ENCODE measurements around the gene DPPA4. TPM values are rescaled to one million over a fixed set of nuclear protein-coding genes. Genes with fewer than 3 reads are reported as not detected.

Gene DPPA4
- total and polyA plus RNA-seq, 2 donors (not counting 1 experiment from before 2014, with no cell fraction given): 2.8 to 3.3 TPM

- CTCF ChIA-PET: no interaction called here
- H2AFZ ChIP-seq (ENCODE audit: insufficient read depth, low read depth, low read length, poor library complexity, severe bottlenecking): no peak overlapping the region
- no peaks in the 10 kb centered on the region for H3K9me3 Mint-ChIP-seq (ENCODE audit: insufficient read depth)
- H3K4me3 ChIP-seq (ENCODE audit: control extremely low read depth in 1 of 5, extremely low read depth in 1 of 5, insufficient read depth in 1 of 5, low read depth in 2 of 5, low read length in 4 of 5): no peak overlapping the region
- H3K4me3 Mint-ChIP-seq: no peak overlapping the region
- H3K36me3 ChIP-seq (replicated peaks in 1 of 2; ENCODE audit: control extremely low read depth in 1 of 2, control insufficient read depth in 1 of 2, extremely low read depth in 1 of 2, insufficient read depth in 2 of 2, low read length in 1 of 2): no peaks in the 10 kb centered on the region
- POLR2A ChIA-PET: no interaction called here
- intact Hi-C loops (cut with micrococcal nuclease): no loop called here
- H3K9me3 ChIP-seq (ENCODE audit: control extremely low read depth in 1 of 3, control insufficient read depth in 2 of 3, insufficient read depth in 1 of 3, low read length in 2 of 3): no peaks in the 10 kb centered on the region
- ATAC-seq (ENCODE audit: low read depth): no peak
- no peak overlapping the region for H3K4me2 ChIP-seq (replicated peaks; ENCODE audit: low read depth, low read length, poor library complexity, severe bottlenecking)
- TF ChIP-seq, protein P1, sequence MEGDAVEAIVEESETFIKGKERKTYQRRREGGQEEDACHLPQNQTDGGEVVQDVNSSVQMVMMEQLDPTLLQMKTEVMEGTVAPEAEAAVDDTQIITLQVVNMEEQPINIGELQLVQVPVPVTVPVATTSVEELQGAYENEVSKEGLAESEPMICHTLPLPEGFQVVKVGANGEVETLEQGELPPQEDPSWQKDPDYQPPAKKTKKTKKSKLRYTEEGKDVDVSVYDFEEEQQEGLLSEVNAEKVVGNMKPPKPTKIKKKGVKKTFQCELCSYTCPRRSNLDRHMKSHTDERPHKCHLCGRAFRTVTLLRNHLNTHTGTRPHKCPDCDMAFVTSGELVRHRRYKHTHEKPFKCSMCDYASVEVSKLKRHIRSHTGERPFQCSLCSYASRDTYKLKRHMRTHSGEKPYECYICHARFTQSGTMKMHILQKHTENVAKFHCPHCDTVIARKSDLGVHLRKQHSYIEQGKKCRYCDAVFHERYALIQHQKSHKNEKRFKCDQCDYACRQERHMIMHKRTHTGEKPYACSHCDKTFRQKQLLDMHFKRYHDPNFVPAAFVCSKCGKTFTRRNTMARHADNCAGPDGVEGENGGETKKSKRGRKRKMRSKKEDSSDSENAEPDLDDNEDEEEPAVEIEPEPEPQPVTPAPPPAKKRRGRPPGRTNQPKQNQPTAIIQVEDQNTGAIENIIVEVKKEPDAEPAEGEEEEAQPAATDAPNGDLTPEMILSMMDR (IDR thresholded peaks at IDR 0.05): no peak
- TF ChIP-seq EZH2 (IDR thresholded peaks at IDR 0.05; ENCODE audit: borderline replicate concordance, insufficient read depth, low read depth, low read length, poor library complexity, severe bottlenecking): no peak
- DNase-seq: no peak
- no peaks in the 10 kb centered on the region for H4K20me1 ChIP-seq (ENCODE audit: control insufficient read depth, insufficient read depth, low read length, poor library complexity, severe bottlenecking)
- no peak overlapping the region for H3K27ac ChIP-seq (ENCODE audit: low read length in 2 of 2)
- H3K27me3 ChIP-seq (replicated peaks in 1 of 4; ENCODE audit: control extremely low read depth in 1 of 4, control insufficient read depth in 3 of 4, insufficient read depth in 4 of 4, low read length in 3 of 4): no peaks in the 10 kb centered on the region
- no peak overlapping the region for H3K9ac ChIP-seq (ENCODE audit: low read length)
- H3K4me1 ChIP-seq (ENCODE audit: control insufficient read depth in 2 of 2, insufficient read depth in 2 of 2, low read length in 2 of 2): no peaks in the 10 kb centered on the region
- H3K27ac Mint-ChIP-seq: no peak overlapping the region
- no peaks in the 10 kb centered on the region for H3K4me1 Mint-ChIP-seq
- peaks cover 5% of the 10 kb centered on the region for H3K27me3 Mint-ChIP-seq
- H3K79me2 ChIP-seq (ENCODE audit: control insufficient read depth, insufficient read depth, low read length): no peaks in the 10 kb centered on the region
- WGBS (ENCODE audit: insufficient coverage): no CpG with 5 or more reads among the region's 2 CpGs
Observed at GRCh38 chr3:109353057-109353456, 15.7 kb upstream of the DPPA4 start.

- Histone ChIP-seq H3K27me3 (replicated peaks in 1 of 4; ENCODE audit: control extremely low read depth in 1 of 4, control insufficient read depth in 3 of 4, insufficient read depth in 4 of 4, low read length in 3 of 4) (no peaks in the 10 kb centered on the region), H3K36me3 (replicated peaks in 1 of 2; ENCODE audit: control extremely low read depth in 1 of 2, control insufficient read depth in 1 of 2, extremely low read depth in 1 of 2, insufficient read depth in 2 of 2, low read length in 1 of 2) (no peaks in the 10 kb centered on the region), H3K79me2 (ENCODE audit: control insufficient read depth, insufficient read depth, low read length) (no peaks in the 10 kb centered on the region), H4K20me1 (ENCODE audit: control insufficient read depth, insufficient read depth, low read length, poor library complexity, severe bottlenecking) (no peaks in the 10 kb centered on the region), H3K27ac (ENCODE audit: low read length in 2 of 2) (no peak overlapping the region), H3K9ac (ENCODE audit: low read length) (no peak overlapping the region), H3K4me1 (ENCODE audit: control insufficient read depth in 2 of 2, insufficient read depth in 2 of 2, low read length in 2 of 2) (no peaks in the 10 kb centered on the region), H3K4me2 (replicated peaks; ENCODE audit: low read depth, low read length, poor library complexity, severe bottlenecking) (no peak overlapping the region), H2AFZ (ENCODE audit: insufficient read depth, low read depth, low read length, poor library complexity, severe bottlenecking) (no peak overlapping the region), H3K4me3 (ENCODE audit: control extremely low read depth in 1 of 5, extremely low read depth in 1 of 5, insufficient read depth in 1 of 5, low read depth in 2 of 5, low read length in 4 of 5) (no peak overlapping the region), H3K9me3 (ENCODE audit: control extremely low read depth in 1 of 3, control insufficient read depth in 2 of 3, insufficient read depth in 1 of 3, low read length in 2 of 3) (no peaks in the 10 kb centered on the region)
- no peaks in the 10 kb centered on the region for H3K4me1 Mint-ChIP-seq
- H3K4me3 Mint-ChIP-seq: no peak overlapping the region
- TF ChIP-seq, protein P1 (IDR thresholded peaks at IDR 0.05): no peak
- TF ChIP-seq EZH2 (IDR thresholded peaks at IDR 0.05; ENCODE audit: borderline replicate concordance, insufficient read depth, low read depth, low read length, poor library complexity, severe bottlenecking): no peak
- no peak overlapping the region for H3K27ac Mint-ChIP-seq
- intact Hi-C loops (cut with micrococcal nuclease): no loop called here
- ATAC-seq (ENCODE audit: low read depth): no peak
- POLR2A ChIA-PET: no interaction called here
- DNase-seq: no peak
- CTCF ChIA-PET: no interaction called here
- no peaks in the 10 kb centered on the region for H3K9me3 Mint-ChIP-seq (ENCODE audit: insufficient read depth)
- H3K27me3 Mint-ChIP-seq: peaks cover 5% of the 10 kb centered on the region
Observed at GRCh38 chr3:109351231-109351630, 13.9 kb upstream of the DPPA4 start.

Measured in B cell (primary cell).